Naive B cell (primary cell): ENCODE results near the gene UBC. TPM values are rescaled to one million over a fixed set of nuclear protein-coding genes. Genes with fewer than 3 reads are reported as not detected.
"Not testable (repeated sequence)": the region's sequence is repeated elsewhere in the genome, so short reads cannot be mapped to it uniquely, and the experiment has no call there.

ENCODE experiments used
- ATAC-seq, 2 donors: fragments of 150-1000 bp; cut with Tn5 transposase; 2 replicates each; pipeline ENCODE4 v1.10.0; 2021; ENCODE audit warnings: low read depth in 2 of 2, mild to moderate bottlenecking in 2 of 2, moderate library complexity in 2 of 2
- DNase-seq: peaks from one replicate; pipeline ENCODE4 v3.0.0; 2022
- H3K27ac Mint-ChIP-seq, 6 donors: one replicate each; pipeline ENCODE4 v1.8.0; 2020 to 2022; ENCODE audit warnings: mild to moderate bottlenecking in 6 of 6, mixed read lengths in 6 of 6, moderate library complexity in 5 of 6, inconsistent platforms in 2 of 6
- H3K27me3 Mint-ChIP-seq, 3 donors: one replicate each; pipeline ENCODE4 v1.8.0; 2021 to 2022; ENCODE audit warnings: mixed read lengths in 3 of 3, mild to moderate bottlenecking in 1 of 3
- H3K36me3 Mint-ChIP-seq, 2 donors: one replicate each; pipeline ENCODE4 v1.8.0; 2020 to 2022; ENCODE audit warnings: mixed read lengths in 2 of 2, inconsistent platforms in 1 of 2, mild to moderate bottlenecking in 1 of 2
- H3K4me1 Mint-ChIP-seq, 3 donors: one replicate each; pipeline ENCODE4 v1.8.0; 2020 to 2022; ENCODE audit warnings: mixed read lengths in 3 of 3, inconsistent platforms in 1 of 3, mild to moderate bottlenecking in 1 of 3, moderate library complexity in 1 of 3
- H3K4me3 Mint-ChIP-seq, 8 donors: one replicate each; pipeline ENCODE4 v1.8.0; 2020 to 2022; ENCODE audit warnings: mild to moderate bottlenecking in 8 of 8, mixed read lengths in 8 of 8, moderate library complexity in 8 of 8, inconsistent platforms in 2 of 8
- H3K9me3 Mint-ChIP-seq, 7 donors: one replicate each; pipeline ENCODE4 v1.8.0; 2020 to 2022; ENCODE audit warnings: mixed read lengths in 7 of 7, mild to moderate bottlenecking in 5 of 7, inconsistent platforms in 2 of 7, moderate library complexity in 1 of 7
- polyA plus RNA-seq, 6 donors: library from polyadenylated mRNA; unstranded; fragments of 300-500 nt; fragmentation: Illumina TruSeq; gene quantifications; one replicate each; pipeline ENCODE4 v1.2.3, GENCODE V29; 2021; ENCODE audit warnings: low read depth in 6 of 6

The UBC gene
- polyA plus RNA-seq, 6 donors from 2014 or later, result 741 to 1,939 (median 1,380) TPM

DNA sequence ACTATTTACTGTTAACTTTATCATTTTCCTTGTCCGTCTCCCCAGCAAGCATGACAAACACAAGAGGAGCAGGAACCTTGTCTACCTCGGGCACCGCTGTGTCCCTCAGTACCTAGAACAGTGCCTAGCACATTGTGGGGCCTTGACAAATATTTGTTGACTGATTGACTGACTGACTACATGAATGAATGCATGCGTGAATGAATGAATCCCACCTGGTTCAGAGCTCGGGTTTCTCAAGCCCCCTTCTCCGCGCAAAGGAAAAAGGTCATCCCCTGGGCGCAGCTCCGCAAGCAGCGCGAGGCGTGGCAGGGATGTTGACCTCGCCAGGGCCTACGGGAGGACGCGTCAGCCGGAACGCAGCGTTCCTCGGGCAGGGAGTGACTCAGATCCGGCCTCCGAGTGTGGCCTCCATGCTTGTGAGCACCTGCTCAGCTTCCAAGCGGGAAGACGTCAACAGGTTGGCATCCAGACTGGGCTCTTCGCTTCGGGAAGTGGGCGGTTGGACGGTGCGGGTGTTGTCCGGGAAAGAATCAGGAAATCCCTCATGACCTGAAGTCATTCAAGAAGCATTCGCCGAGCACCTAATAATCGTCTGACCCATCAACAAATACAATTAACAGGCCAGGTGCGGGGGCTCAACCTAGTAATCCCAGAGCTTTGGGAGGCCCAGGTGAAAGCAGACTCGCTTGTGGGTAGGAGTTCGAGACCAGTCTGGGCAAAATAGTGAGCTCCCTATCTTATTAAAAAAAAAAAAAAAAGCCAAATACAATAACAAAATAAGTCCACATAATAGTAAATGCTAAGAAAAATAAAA lies 13.9 kb upstream of the UBC start:
- Mint-ChIP-seq H3K4me3 (peak overlapping the region; percentile 85 to 98 (median 96)), H3K9me3 (peaks cover 0 to 10% (median 0%) of the 10 kb centered on the region in 7 donors), H3K27ac (peak overlapping the region; percentile 92 to 100 (median 100)), H3K36me3 (peaks cover 8% of the 10 kb centered on the region in 2 donors), H3K4me1 (peaks cover 31 to 49% (median 38%) of the 10 kb centered on the region in 3 donors), H3K27me3 (peaks cover 0 to 8% (median 4%) of the 10 kb centered on the region in 3 donors)
- ATAC-seq (peak; percentile 24 to 26), DNase-seq (no peak)

DNA sequence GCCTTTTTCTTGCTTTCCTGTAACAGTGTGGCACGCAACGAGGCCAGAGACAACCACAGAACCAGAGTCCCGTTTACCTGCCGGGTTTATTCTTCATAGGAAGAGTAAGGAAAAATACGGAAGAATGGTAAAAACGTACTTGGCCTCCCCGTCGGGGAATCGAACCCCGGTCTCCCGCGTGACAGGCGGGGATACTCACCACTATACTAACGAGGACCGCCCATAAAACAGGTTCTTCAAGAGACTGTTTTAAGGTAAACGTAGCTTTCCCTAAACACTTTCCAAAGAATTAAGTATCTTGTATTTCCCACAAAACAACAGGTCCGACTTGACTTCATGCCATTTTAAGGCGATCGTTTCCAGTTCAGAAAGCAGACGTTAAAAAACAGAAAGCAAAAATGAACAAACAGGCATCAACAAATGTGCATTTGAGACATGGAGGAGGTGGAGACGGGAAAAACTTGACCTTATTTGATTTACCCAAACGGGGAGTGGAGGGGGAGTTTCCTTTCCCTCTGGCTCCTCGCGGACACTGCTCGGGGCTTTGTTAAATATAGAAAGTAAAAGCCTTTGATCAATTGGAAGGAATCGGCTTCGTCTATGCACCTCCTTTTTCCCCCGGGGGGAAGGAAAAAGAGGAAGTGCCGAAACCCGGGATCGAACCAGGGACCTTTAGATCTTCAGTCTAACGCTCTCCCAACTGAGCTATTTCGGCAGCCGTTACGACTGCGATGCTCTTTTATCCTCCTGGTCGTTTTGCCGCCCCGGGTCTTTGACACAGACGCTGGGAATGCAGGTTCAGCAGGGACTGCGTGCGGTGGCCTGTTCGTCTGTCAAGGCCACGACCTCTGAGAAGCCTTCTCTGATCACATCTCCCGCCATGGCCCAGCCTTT lies 13.0 kb upstream of the UBC start:
- DNase-seq (peak; percentile 87), ATAC-seq (peak; percentile 84 to 88)
- Mint-ChIP-seq H3K4me1 (peaks cover 31 to 55% (median 38%) of the 10 kb centered on the region in 3 donors), H3K4me3 (peak overlapping the region; percentile 85 to 98 (median 96)), H3K36me3 (peaks cover 8% of the 10 kb centered on the region in 2 donors), H3K27ac (peak overlapping the region; percentile 92 to 100 (median 100)), H3K9me3 (peaks cover 0 to 10% (median 0%) of the 10 kb centered on the region in 7 donors), H3K27me3 (peaks cover 0 to 8% (median 4%) of the 10 kb centered on the region in 3 donors)

DNA sequence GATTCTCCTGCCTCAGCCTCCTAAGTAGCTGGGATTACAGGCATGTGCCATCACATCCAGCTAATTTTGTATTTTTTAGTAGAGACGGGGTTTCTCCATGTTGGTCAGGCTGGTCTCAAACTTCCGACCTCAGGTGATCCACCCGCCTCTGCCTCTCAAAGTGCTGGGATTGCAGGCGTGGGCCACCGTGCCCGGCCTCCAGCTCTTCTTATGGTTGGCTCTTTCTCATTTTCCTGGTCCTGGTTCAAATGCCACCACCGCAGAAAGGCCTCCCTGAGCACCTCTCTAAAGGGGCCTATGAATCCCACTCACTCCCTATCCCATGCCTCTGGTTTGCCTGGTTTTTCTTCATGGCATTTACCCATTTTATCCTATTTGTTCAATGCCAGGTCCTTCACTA lies 11.3 kb upstream of the UBC start:
- not testable (repeated sequence) for H3K27me3 Mint-ChIP-seq, DNase-seq
- H3K9me3 Mint-ChIP-seq, result peaks cover 0 to 11% (median 0%) of the 10 kb centered on the region in 7 donors

DNA sequence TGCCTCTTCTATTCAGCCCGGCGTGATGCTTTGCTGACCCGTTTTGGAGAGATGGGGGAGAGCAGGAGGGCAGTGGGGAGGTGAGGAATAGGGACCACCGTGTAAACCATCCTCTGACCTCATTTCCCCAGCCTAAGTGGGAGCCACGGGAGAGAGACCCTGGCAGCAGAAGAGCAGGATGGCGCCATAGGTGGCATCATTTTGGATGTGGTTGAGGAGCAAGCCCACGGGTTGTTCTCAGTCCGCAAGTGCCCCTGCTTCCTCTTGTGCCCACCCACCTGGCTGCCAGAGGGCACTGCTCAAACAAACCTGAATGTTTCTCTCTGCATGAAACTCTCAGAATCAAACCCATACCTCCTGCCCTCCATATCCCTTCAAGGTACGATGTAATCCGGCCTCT lies 10.7 kb upstream of the UBC start:
- peak overlapping the region in 4 of 6 donors; percentile 34 to 83 (median 54) for H3K27ac Mint-ChIP-seq
- peaks cover 49 to 74% (median 56%) of the 10 kb centered on the region in 3 donors for H3K4me1 Mint-ChIP-seq
- DNase-seq, result no peak
- H3K27me3 Mint-ChIP-seq, result peaks cover 0 to 8% (median 0%) of the 10 kb centered on the region in 3 donors
- H3K9me3 Mint-ChIP-seq, result peaks cover 0 to 11% (median 0%) of the 10 kb centered on the region in 7 donors
- no peak for ATAC-seq
- peaks cover 8% of the 10 kb centered on the region in 2 donors for H3K36me3 Mint-ChIP-seq
- H3K4me3 Mint-ChIP-seq, result peak overlapping the region in 2 of 8 donors; percentile 61 to 66

More for the DNA sequence above, 11.3 kb upstream of the UBC start:
- Mint-ChIP-seq H3K4me3 (peak overlapping the region in 4 of 8 donors; percentile 18 to 98 (median 50)), H3K27ac (peak overlapping the region in 3 of 6 donors; percentile 47 to 100 (median 85)), H3K4me1 (peaks cover 46 to 69% (median 52%) of the 10 kb centered on the region in 3 donors)
- ATAC-seq, H3K36me3 Mint-ChIP-seq: not testable (repeated sequence)

DNA sequence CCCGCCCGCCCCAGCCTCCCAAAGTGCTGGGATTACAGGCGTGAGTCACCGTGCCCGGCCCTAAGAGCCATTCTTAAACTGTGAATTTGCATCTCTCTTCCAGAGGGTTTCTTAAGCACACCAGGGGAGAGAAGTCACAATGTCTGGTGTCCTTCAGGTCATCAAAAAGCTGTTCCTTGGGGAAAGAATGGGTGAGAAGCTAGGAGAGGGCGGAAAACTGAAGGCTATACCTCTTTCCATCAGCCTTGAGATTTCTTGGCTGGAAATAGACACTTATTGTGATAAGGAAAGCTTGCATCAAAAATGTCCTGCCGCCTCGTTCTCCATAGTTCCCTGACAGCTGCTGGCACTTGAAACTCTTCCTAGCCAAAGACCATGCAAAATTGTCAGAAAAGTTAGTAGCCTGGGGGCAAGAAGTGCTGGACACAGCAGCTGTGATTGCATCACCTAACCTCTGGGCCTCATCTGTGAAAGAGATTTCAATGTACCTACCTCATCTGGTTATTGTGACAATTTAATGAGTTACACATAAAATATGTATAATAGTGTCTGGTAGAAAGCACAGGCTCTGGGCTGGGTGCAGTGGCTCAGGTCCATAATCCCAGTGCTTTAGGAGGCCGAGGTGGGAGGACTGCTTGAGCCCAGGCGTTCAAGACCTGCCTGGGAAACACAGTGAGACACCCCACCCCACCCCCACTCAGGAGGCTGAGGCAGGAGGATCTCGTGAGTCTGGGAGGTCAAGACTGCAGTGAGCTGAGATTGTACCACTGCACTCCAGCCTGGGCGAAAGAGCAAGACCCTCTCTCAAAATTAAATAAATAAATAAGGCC lies 9.7 kb upstream of the UBC start:
- peak overlapping the region in 2 of 6 donors; percentile 41 to 49 for H3K27ac Mint-ChIP-seq
- peak overlapping the region in 2 of 8 donors; percentile 57 to 68 for H3K4me3 Mint-ChIP-seq
- peaks cover 0 to 8% (median 0%) of the 10 kb centered on the region in 3 donors for H3K27me3 Mint-ChIP-seq
- peaks cover 0 to 11% (median 0%) of the 10 kb centered on the region in 7 donors for H3K9me3 Mint-ChIP-seq
- no peak for ATAC-seq
- peaks cover 54 to 78% (median 64%) of the 10 kb centered on the region in 3 donors for H3K4me1 Mint-ChIP-seq
- peaks cover 8% of the 10 kb centered on the region in 2 donors for H3K36me3 Mint-ChIP-seq
- no peak for DNase-seq

DNA sequence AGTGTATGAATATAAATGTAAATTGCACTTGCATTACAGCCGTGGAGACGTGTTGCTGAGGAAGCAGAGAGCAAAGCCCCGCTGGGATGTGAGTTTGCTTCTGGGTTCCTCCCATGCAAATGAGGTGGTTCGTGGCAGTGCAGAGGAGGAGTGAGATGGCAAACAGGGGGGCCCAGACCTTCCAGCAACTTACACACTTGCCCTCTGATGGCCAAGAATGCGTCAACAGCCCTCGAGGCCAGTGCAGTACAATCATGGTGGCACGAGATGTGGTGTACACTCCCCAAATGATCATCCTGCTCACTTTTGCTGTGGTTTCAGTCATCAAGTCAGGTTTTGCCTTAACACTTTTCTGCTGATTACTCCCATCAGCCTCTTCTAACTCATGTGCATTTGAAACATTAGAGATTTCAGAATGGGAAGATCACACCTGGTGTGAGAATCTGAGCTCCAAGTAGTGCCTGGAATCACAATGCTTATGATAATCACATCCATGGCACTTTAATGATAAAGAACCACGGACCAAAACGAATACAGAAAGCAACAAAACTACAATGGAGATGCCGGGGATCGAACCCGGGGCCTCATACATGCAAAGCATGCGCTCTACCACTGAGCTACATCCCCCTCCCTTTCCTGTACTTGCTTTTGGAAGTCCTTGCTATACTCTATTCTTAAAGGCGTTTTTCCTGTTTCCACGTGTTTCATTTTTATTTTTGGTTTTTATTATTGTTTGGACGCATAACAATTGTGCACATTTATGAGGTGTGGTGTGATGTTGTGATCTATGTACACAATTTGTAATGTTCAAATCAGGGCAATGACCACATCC lies 7.0 kb upstream of the UBC start:
- Mint-ChIP-seq H3K9me3 (peaks cover 0 to 3% (median 0%) of the 10 kb centered on the region in 7 donors), H3K27me3 (no peaks in the 10 kb centered on the region), H3K4me3 (peak overlapping the region; percentile 63 to 98 (median 87)), H3K27ac (peak overlapping the region; percentile 95 to 100 (median 98)), H3K36me3 (no peaks in the 10 kb centered on the region), H3K4me1 (peaks cover 56 to 82% (median 64%) of the 10 kb centered on the region in 3 donors)
- ATAC-seq (peak; percentile 57 to 59), DNase-seq (peak; percentile 82)

DNA sequence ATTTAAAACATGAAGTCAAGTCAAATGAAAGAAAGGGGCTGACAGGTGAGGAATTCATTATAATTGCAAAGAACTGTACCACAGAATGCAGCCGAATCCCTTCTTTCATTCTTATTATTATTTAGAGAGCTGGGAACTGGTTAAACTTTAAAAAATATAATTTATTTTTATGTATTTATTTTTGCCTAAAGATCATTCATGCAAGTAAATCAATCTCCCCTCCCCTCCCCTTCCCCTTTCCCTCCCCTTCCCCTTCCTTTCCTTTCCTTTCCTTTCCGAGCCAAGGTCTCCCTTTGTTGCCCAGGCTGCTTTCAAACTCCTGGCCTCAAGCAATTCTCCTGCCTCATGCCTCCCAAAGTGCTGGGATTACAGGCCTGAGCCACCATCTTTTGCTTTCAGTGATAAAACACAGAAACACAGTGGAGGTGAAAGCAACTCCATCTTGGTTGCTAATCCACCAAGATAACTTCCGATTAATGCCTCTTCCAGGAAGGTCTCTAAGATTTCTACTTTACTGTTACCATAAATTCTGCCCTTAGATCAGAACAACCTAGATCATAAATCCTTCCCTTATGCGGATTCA lies 6.0 kb upstream of the UBC start:
- H3K4me3 Mint-ChIP-seq, result peak overlapping the region; percentile 66 to 98 (median 84)
- H3K27ac Mint-ChIP-seq, result peak overlapping the region; percentile 95 to 100 (median 98)
- H3K36me3 Mint-ChIP-seq, result no peaks in the 10 kb centered on the region
- H3K9me3 Mint-ChIP-seq, result peaks cover 0 to 3% (median 0%) of the 10 kb centered on the region in 7 donors
- H3K27me3 Mint-ChIP-seq, result no peaks in the 10 kb centered on the region
- DNase-seq (no peak), ATAC-seq (no peak)
- H3K4me1 Mint-ChIP-seq, result peaks cover 58 to 86% (median 63%) of the 10 kb centered on the region in 3 donors

DNA sequence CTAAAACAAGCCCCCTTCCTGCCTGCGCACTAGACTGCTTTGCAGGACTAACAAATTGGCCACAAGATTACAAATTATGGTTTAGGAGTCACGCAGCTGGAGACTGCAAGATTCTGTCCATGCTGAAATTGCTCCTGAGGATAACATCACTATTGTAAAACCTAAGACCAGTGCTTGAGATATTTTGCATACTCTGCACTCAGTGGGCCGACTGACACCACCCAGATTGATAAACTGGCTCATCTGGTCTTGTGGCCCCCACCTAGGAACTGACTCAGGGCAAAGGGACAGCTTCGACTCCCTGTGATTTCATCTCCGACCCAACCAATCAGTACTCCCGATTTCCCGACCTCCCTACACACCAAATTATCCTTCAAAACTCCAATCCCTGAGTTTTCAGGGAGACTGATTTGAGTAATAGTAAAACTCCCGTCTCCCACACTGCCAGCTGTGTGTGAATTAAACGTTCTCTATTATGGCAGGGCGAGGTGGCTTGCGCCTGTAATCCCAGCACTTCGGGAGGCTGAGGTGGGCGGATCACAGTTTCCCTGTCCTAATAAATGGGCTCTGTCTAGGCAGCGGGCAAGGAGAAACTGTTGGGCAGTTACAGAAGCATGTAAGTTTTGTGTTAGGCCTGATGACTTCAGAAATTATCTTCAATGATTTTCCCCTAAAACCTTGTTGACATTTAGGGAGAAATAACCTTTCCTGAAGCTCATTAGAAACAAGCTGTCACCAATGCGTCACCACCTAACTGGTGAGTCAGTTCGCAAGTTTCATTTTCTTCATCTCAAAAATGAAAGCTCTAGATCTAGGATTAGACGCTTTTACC lies 5.3 kb upstream of the UBC start:
- H3K9me3 Mint-ChIP-seq, result peaks cover 0 to 3% (median 0%) of the 10 kb centered on the region in 7 donors
- peak overlapping the region; percentile 66 to 98 (median 84) for H3K4me3 Mint-ChIP-seq
- H3K27me3 Mint-ChIP-seq, result peaks cover 0 to 2% (median 0%) of the 10 kb centered on the region in 3 donors
- H3K36me3 Mint-ChIP-seq, result peaks cover 0 to under 1% of the 10 kb centered on the region in 2 donors
- peak overlapping the region; percentile 92 to 100 (median 97) for H3K27ac Mint-ChIP-seq
- no peak for DNase-seq
- H3K4me1 Mint-ChIP-seq, result peaks cover 59 to 83% (median 70%) of the 10 kb centered on the region in 3 donors
- ATAC-seq, result no peak

DNA sequence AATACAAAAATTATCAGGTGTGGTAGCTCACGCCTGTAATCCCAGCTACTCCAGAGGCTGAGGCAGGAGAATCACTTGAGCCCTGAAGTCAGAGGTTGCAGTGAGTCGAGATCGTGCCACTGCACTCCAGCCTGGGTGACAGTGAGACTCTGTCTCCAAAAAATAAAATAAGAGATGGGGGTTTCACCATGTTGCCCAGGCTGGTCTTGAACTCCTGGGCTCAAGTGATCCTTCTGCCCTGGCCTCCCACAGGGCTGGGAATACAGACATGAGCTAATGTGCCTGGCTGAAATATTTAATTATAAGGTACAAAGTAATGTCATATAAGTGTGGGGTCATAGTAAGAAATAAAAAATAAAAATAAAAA lies 4.2 kb upstream of the UBC start:
- H3K27ac Mint-ChIP-seq, result peak overlapping the region in 5 of 6 donors; percentile 79 to 100 (median 95)

DNA sequence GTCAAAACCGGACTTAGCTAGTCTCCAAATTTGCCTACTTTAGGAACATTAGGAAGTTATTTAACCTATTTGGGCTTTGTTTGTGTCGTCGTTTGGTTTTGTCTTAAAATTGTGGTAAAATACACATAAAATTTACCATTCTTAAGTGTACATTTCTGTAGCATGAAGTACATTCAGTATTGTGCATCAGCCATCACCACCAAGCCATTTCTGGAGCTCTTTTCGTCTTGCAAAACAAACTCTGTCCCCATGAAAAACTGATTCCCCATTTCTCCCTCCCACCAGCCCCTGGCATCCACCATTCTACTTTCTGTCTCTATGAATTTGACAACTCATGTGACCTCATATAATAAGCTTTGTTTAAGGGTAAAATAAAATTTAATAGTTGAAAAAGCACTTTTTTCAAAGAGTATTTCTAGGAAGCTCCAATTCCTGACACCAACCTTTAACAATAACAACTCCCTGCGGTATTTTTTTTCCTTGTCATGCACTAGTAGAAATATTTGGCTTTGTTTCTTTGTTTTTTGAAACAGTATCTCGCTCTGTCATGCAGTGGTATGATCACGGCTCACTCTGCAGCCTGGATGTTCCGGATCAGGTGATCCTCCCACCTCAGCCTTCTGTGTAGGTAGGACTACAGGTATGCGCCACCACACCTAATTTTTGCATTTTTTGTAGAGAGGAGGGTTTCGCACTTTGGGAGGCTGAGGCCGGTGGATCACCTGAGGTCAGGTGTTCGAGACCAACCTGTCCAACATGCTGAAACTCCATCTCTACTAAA lies 3.6 kb upstream of the UBC start:
- peaks cover 76 to 92% (median 87%) of the 10 kb centered on the region in 3 donors for H3K4me1 Mint-ChIP-seq

More for the DNA sequence above, 4.2 kb upstream of the UBC start:
- H3K27me3 Mint-ChIP-seq, result peaks cover 0 to 10% (median 3%) of the 10 kb centered on the region in 3 donors
- peaks cover 0 to 10% (median 3%) of the 10 kb centered on the region in 7 donors for H3K9me3 Mint-ChIP-seq
- not testable (repeated sequence) for DNase-seq, ATAC-seq
- peaks cover 70 to 86% (median 81%) of the 10 kb centered on the region in 3 donors for H3K4me1 Mint-ChIP-seq
- peak overlapping the region in 7 of 8 donors; percentile 53 to 100 (median 87) for H3K4me3 Mint-ChIP-seq
- H3K36me3 Mint-ChIP-seq, result peaks cover 11% of the 10 kb centered on the region in 2 donors

More for the DNA sequence above, 3.6 kb upstream of the UBC start:
- DNase-seq, result no peak
- H3K27me3 Mint-ChIP-seq, result peaks cover 0 to 10% (median 3%) of the 10 kb centered on the region in 3 donors
- no peak for ATAC-seq
- peak overlapping the region; percentile 84 to 100 (median 89) for H3K4me3 Mint-ChIP-seq
- peaks cover 0 to 10% (median 3%) of the 10 kb centered on the region in 7 donors for H3K9me3 Mint-ChIP-seq
- peak overlapping the region; percentile 92 to 100 (median 96) for H3K27ac Mint-ChIP-seq
- peaks cover 17% of the 10 kb centered on the region in 2 donors for H3K36me3 Mint-ChIP-seq
